Upper lobe of right lung (tissue), 1 donor: ENCODE results near the gene BTG1. TPM values are rescaled to one million over a fixed set of nuclear protein-coding genes. Genes with fewer than 3 reads are reported as not detected.

ENCODE experiments used
- ATAC-seq: fragments of 200-7000 bp; cut with Tn5 transposase; one replicate; pipeline ENCODE4 v1.9.1; 2020; ENCODE audit warnings: mild to moderate bottlenecking, moderate library complexity
- DNase-seq: peaks from one replicate; pipeline ENCODE4 v3.0.0-alpha.2; 2020
- H3K27ac ChIP-seq: fragments of 200-600 bp; one replicate; pipeline ENCODE4 v1.8.0; 2022
- H3K27me3 ChIP-seq: fragments of 200-600 bp; one replicate; pipeline ENCODE4 v1.8.0; 2022; ENCODE audit warnings: mild to moderate bottlenecking
- H3K36me3 ChIP-seq: fragments of 200-600 bp; one replicate; pipeline ENCODE4 v1.8.0; 2022
- H3K4me1 ChIP-seq: fragments of 200-600 bp; one replicate; pipeline ENCODE4 v1.8.0; 2022
- H3K4me3 ChIP-seq: fragments of 200-600 bp; one replicate; pipeline ENCODE4 v1.8.0; 2022; ENCODE audit warnings: mild to moderate bottlenecking
- H3K9me3 ChIP-seq: fragments of 200-600 bp; one replicate; pipeline ENCODE4 v1.8.0; 2022
- CTCF ChIP-seq: fragments of 200-600 bp; IDR thresholded peaks from one replicate; pipeline ENCODE4 v1.8.0; 2022; ENCODE audit warnings: antibody characterized with exemption
- intact Hi-C: fragments of 100-400 bp; cut with DNase I; formaldehyde crosslinking; loops from one replicate; pipeline ENCODE4 v1.11.0; 2022
- total RNA-seq: library from RNA; stranded (reverse); fragmentation: NEBNext Ultra II Directional; extraction: Animal tissue kit (Norgen Biotek cat#: 25700); gene quantifications from one replicate; pipeline ENCODE4 v1.2.1, GENCODE V29; 2021
- donor health status: DM: no; HTN: yes; CAD: no; lungs with severe emphysema.

Gene BTG1
- total RNA-seq, 1 donor from 2014 or later: 163 TPM

- intact Hi-C loops: no loop called here
- Histone ChIP-seq H3K9me3 (no peaks in the 10 kb centered on the region), H3K27ac (no peak overlapping the region), H3K4me3 (no peak overlapping the region), H3K36me3 (no peaks in the 10 kb centered on the region), H3K27me3 (no peaks in the 10 kb centered on the region), H3K4me1 (no peaks in the 10 kb centered on the region)
- DNase-seq (no peak), ATAC-seq (no peak)
- no peak for TF ChIP-seq CTCF
Observed at GRCh38 chr12:92191061-92191460, 45.4 kb upstream of the BTG1 start.

- no peaks in the 10 kb centered on the region for H3K36me3 ChIP-seq
- intact Hi-C loops: no loop called here
- no peak overlapping the region for H3K27ac ChIP-seq
- H3K9me3 ChIP-seq: no peaks in the 10 kb centered on the region
- DNase-seq (no peak), ATAC-seq (no peak)
- TF ChIP-seq CTCF: no peak
- H3K4me1 ChIP-seq: no peaks in the 10 kb centered on the region
- H3K4me3 ChIP-seq: no peak overlapping the region
- H3K27me3 ChIP-seq: no peaks in the 10 kb centered on the region
Observed at GRCh38 chr12:92188517-92189188, 43.0 kb upstream of the BTG1 start.

GRCh38 chr12:92186038-92186470, 40.4 kb upstream of the BTG1 start:
- TF ChIP-seq CTCF: no peak
- Histone ChIP-seq H3K4me1 (no peaks in the 10 kb centered on the region), H3K36me3 (no peaks in the 10 kb centered on the region), H3K27ac (no peak overlapping the region), H3K4me3 (no peak overlapping the region), H3K9me3 (no peaks in the 10 kb centered on the region), H3K27me3 (no peaks in the 10 kb centered on the region)
- intact Hi-C loops: no loop called here
- ATAC-seq: no peak
- no peak for DNase-seq

GRCh38 chr12:92185052-92185451, 39.4 kb upstream of the BTG1 start:
- H3K27ac ChIP-seq: no peak overlapping the region
- no peak overlapping the region for H3K4me3 ChIP-seq
- DNase-seq (no peak), ATAC-seq (no peak)
- no peaks in the 10 kb centered on the region for H3K27me3 ChIP-seq
- TF ChIP-seq CTCF: no peak
- no peaks in the 10 kb centered on the region for H3K9me3 ChIP-seq
- intact Hi-C loops: no loop called here
- H3K36me3 ChIP-seq: no peaks in the 10 kb centered on the region
- H3K4me1 ChIP-seq: no peaks in the 10 kb centered on the region

GRCh38 chr12:92183575-92183974, 37.9 kb upstream of the BTG1 start:
- Histone ChIP-seq H3K9me3 (no peaks in the 10 kb centered on the region), H3K4me1 (no peaks in the 10 kb centered on the region), H3K36me3 (no peaks in the 10 kb centered on the region), H3K27ac (no peak overlapping the region), H3K27me3 (no peaks in the 10 kb centered on the region), H3K4me3 (no peak overlapping the region)
- no peak for TF ChIP-seq CTCF
- ATAC-seq (no peak), DNase-seq (no peak)
- intact Hi-C loops: no loop called here

GRCh38 chr12:92178340-92178739, 32.7 kb upstream of the BTG1 start:
- no peak for ATAC-seq
- Histone ChIP-seq H3K36me3 (no peaks in the 10 kb centered on the region), H3K27ac (no peak overlapping the region)

More at GRCh38 chr12:92178340-92178739, 32.7 kb upstream of the BTG1 start:
- DNase-seq: no peak
- H3K4me3 ChIP-seq: no peak overlapping the region
- no peaks in the 10 kb centered on the region for H3K4me1 ChIP-seq
- intact Hi-C loops: no loop called here
- TF ChIP-seq CTCF: no peak
- H3K9me3 ChIP-seq: no peaks in the 10 kb centered on the region
- no peaks in the 10 kb centered on the region for H3K27me3 ChIP-seq
